SK-N-SH treated with all-trans-retinoic acid at 6 μM for 48 hours (cell line): Measurements from ENCODE around the gene MED1.

Experiments used
- BACH2 ChIP-seq: fragments of 250-450 bp; sonication (Bioruptor Pico); IDR thresholded peaks from 2 replicates; pipeline ENCODE4 v1.9.0; 2021; ENCODE audit warnings: mild to moderate bottlenecking, borderline replicate concordance
- CREB5 ChIP-seq: fragments of 250-450 bp; sonication (Bioruptor Pico); IDR thresholded peaks from 2 replicates; pipeline ENCODE4 v1.5.1; 2020; ENCODE audit warnings: low read depth, mild to moderate bottlenecking, moderate library complexity
- CSDC2 ChIP-seq: fragments of 250-450 bp; sonication (Bioruptor Pico); IDR thresholded peaks from 2 replicates; pipeline ENCODE4 v1.5.0; 2020; ENCODE audit warnings: mild to moderate bottlenecking, moderate library complexity
- CSRNP3 ChIP-seq: fragments of 250-450 bp; sonication (Bioruptor Pico); IDR thresholded peaks from 2 replicates; pipeline ENCODE4 v1.5.1; 2021; ENCODE audit warnings: mild to moderate bottlenecking, moderate library complexity
- PATZ1 ChIP-seq: fragments of 250-450 bp; sonication (Bioruptor Pico); IDR thresholded peaks from 2 replicates; pipeline ENCODE4 v1.8.0; 2020; ENCODE audit warnings: mild to moderate bottlenecking, moderate library complexity, borderline replicate concordance
- PPARA ChIP-seq: fragments of 250-450 bp; sonication (Bioruptor Pico); IDR thresholded peaks from 2 replicates; pipeline ENCODE4 v1.5.0; 2020; ENCODE audit warnings: mild to moderate bottlenecking, borderline replicate concordance
- TOX ChIP-seq: fragments of 250-450 bp; sonication (Bioruptor Pico); IDR thresholded peaks from 2 replicates; pipeline ENCODE4 v1.8.0; 2021; ENCODE audit warnings: mild to moderate bottlenecking, moderate library complexity, borderline replicate concordance
- TSHZ2 ChIP-seq: fragments of 250-450 bp; sonication (Bioruptor Pico); IDR thresholded peaks from 2 replicates; pipeline ENCODE4 v1.5.0; 2020; ENCODE audit warnings: mild to moderate bottlenecking, moderate library complexity
- ZNF8 ChIP-seq: fragments of 450-650 bp; formaldehyde crosslinking; IDR thresholded peaks from 2 replicates; pipeline ENCODE4 v1.5.0; 2020; ENCODE audit warnings: mild to moderate bottlenecking, moderate library complexity

- TF ChIP-seq CREB5 = no peak
- no peak for TF ChIP-seq TSHZ2
- no peak for TF ChIP-seq BACH2
- no peak for TF ChIP-seq CSDC2
- TF ChIP-seq ZNF8 (CRISPR knock-in tag) = no peak
- TF ChIP-seq CSRNP3 (CRISPR knock-in tag) = no peak
- TF ChIP-seq TOX (CRISPR knock-in tag) = no peak
- TF ChIP-seq PATZ1 (CRISPR knock-in tag) = no peak
- TF ChIP-seq PPARA = no peak
These were observed 90.0 kb downstream of the MED1 start for GRCh38 chr17:39361064-39361463.
